G401 (cell line): ENCODE measurements around the gene ENPP1. TPM values are rescaled to one million over a fixed set of nuclear protein-coding genes. Genes with fewer than 3 reads are reported as not detected.

Source experiments
- DNase-seq: peaks from one replicate; pipeline ENCODE4 v3.0.0-alpha.2; 2015; ENCODE audit warnings: low spot score
- in situ Hi-C: cut with HindIII; loops from 2 replicates; pipeline ENCODE4 v1.10.0; 2016; ENCODE audit warnings: low sequenced_read_pairs, mixed read lengths
- total RNA-seq: library from RNA; depleted of rRNA; stranded (reverse); fragments of >200 nt; shearing (Covaris generic); gene quantifications from 2 replicates; pipeline ENCODE4 v1.2.3, GENCODE V29; 2014; rRNA removed

ENPP1 gene
- total RNA-seq, 1 experiment from 2014 or later = not detected

DNA sequence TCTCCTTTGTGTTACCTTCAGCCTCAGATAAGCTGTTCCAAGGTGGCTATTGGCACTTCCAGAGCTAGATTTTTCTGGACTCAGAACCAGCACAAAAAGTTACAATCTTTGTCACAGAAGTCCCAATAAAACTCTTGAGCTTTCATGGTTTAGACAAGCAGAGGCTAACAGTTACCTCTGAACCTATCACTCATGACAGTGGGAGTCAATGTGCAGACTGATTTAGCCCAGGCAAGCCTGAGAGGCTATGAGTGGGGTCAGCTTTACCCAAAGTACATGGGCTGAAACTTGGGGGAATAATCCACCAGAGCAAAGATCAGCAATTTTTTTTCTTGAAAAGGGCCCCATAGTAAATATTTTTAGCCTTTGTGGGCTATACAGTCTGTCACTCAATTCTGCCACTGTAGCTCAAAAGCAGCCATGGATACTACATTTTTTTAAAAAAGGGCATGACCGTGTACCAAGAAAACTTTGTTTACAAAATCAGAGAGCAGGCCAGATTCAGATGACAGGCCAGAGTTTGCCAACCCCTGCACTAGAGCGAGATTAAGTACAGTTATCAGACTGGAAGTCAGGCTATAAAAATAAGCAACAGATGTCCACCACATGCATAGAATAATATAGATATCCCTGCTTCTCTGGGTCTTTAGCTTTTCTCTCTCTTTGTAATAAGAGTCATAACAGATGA, 123.4 kb downstream of the ENPP1 start:
- in situ Hi-C loops = no loop called here
- no peak for DNase-seq

DNA sequence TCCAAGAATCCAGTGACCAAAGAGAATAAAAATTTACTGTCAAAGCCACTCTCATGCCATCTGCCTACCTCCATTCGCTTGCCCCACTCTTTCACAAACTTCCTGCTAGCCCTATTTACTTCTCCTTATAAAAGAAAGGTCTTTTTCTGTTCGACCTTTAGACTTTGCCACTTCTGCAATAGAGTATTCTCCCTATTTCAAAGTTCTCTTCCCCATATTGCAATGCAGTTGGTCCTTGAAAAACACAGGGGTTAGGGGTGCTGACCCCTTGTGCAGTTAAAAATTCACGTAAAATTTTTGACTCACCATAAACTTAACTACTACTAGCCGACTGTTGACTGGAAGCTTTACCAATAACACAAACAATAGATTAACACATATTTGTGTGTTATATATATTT, 128.3 kb downstream of the ENPP1 start:
- in situ Hi-C loops = no loop called here
- no peak for DNase-seq

GRCh38 chr6:131937226-131937625, 129.4 kb downstream of the ENPP1 start:
- in situ Hi-C loops = no loop called here
- DNase-seq = no peak

DNA sequence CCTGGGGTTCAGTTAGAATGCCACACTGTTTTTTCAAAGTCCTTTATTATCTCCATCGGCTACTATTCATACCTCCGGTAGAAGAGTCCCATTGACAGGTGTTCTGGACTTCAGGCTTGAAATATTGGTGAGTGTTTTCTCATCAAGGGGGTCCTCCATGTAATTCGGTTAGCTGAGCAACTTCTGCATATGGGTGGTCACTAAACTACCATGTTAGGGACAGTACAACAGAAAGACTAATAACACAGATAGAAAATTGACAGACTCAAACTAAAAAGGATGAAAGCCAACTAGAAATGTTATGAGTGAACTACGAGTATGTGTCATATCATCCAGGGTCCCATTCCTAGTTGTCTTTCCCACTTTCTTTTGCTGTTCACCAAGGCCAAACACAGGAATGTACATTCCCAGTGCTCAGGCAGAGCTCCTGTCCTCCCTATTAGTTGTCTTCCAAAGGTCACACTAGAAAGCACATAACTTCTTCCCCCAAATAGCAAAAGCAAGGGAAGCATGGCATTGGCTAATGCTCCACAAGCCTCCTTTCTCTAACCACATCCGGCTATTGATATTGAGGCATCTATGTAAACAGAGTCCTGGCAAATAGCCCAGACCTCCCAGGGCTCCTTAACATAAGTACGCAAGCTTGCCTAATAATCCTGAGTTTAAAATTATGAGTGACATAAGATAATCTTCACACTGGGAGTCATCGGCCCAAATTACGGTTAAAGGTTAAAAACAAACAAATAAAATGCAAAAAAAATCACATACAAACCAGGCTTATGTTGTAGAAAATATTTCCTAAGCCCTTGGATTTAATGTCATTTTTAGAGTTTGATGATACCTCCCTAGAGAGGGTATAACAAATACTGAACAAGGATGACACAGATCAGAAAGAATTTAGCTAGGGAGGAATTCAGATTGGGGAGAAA, 130.1 kb downstream of the ENPP1 start:
- in situ Hi-C loops = no loop called here
- DNase-seq = no peak

Other genes with a start within 250 kb of the ENPP1 start
- not detected in 2 replicates for gene ARG1, start 234.8 kb upstream of the ENPP1 start, total RNA-seq
- gene MED23, start 179.8 kb upstream of the ENPP1 start, total RNA-seq = 15.2 and 23.8 TPM in 2 replicates
- gene ENPP3, start 170.7 kb upstream of the ENPP1 start, total RNA-seq = not detected in 2 replicates
- gene OR2A4, start 106.6 kb upstream of the ENPP1 start, total RNA-seq = not detected in 2 replicates
- gene CTAGE9, start 97.0 kb upstream of the ENPP1 start, total RNA-seq = not detected in 2 replicates
- 40.3 and 42.9 TPM in 2 replicates for gene CCN2, start 143.4 kb downstream of the ENPP1 start, total RNA-seq